NB4 (cell line): ENCODE results near the gene KCTD13.

ENCODE experiments used
- POLR2A ChIP-seq: IDR thresholded peaks from 2 replicates; pipeline ENCODE4 v1.6.1; 2011; ENCODE audit warnings: mild to moderate bottlenecking; ENCODE audit not compliant: insufficient read length; ENCODE audit errors: extremely low read depth
- TF ChIP-seq, protein P1 (sequence below): IDR thresholded peaks from one replicate; pipeline ENCODE4 v1.5.1; 2012; ENCODE audit warnings: low read depth, low read length

GRCh38 chr16:29858149-29858849, 67.7 kb downstream of the KCTD13 start:
- TF ChIP-seq, protein P1, sequence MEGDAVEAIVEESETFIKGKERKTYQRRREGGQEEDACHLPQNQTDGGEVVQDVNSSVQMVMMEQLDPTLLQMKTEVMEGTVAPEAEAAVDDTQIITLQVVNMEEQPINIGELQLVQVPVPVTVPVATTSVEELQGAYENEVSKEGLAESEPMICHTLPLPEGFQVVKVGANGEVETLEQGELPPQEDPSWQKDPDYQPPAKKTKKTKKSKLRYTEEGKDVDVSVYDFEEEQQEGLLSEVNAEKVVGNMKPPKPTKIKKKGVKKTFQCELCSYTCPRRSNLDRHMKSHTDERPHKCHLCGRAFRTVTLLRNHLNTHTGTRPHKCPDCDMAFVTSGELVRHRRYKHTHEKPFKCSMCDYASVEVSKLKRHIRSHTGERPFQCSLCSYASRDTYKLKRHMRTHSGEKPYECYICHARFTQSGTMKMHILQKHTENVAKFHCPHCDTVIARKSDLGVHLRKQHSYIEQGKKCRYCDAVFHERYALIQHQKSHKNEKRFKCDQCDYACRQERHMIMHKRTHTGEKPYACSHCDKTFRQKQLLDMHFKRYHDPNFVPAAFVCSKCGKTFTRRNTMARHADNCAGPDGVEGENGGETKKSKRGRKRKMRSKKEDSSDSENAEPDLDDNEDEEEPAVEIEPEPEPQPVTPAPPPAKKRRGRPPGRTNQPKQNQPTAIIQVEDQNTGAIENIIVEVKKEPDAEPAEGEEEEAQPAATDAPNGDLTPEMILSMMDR = no peak
- no peak for TF ChIP-seq POLR2A
